Measurements from ENCODE around the gene SPATS2.
"Not testable (repeated sequence)": the region's sequence is repeated elsewhere in the genome, so short reads cannot be mapped to it uniquely, and the experiment has no call there.

- not testable (repeated sequence) for TF ChIP-seq CTCF, POLR2AphosphoS5, POLR2A (IDR thresholded peaks at IDR 0.05)
These were observed 46.7 kb upstream of the SPATS2 start for GRCh38 chr12:49320411-49321103.

All from sigmoid colon (tissue), 4 donors.